ENCODE data around the gene COX10.

DNA sequence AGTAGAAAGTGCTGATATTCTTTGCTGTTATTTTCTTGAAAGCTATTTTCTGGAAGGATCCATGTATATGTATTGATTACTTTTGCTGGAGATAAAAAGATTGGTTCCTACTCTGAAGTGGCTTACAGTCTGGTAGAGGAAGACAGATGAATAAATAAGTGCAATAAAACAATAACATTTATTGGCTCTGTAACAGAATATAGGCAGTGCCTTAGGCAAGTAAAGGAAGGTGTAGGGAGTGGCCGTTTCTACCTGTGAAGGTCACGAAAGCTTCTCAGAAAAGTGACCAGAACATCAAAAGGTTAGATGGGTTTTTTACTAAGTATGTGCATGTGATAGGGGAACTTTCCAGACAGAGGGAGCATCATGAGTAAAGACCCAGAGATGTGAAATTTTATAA is 43.1 kb downstream of the COX10 start:
- TF ChIP-seq POLR2AphosphoS5 (IDR thresholded peaks at IDR 0.05; ENCODE audit: borderline replicate concordance, low read depth, low read length) (no peak), EZH2 (IDR thresholded peaks at IDR 0.05) (no peak)

Measured in SK-N-MC (cell line).